Stimulated activated CD4-positive, alpha-beta T cell treated with anti-CD3 and anti-CD28 coated beads, TNF-alpha, amount 100 ng/mL, for 4 hours (primary cell): ENCODE data around the gene MCAT.

Experiments used
- DNase-seq, 3 experiments: peaks; one replicate each; pipeline ENCODE4 v3.0.0-alpha.2; 2020; ENCODE audit warnings: low read depth in 3 of 3

MCAT gene

GRCh38 chr22:43142880-43143562 is at the start of gene MCAT:
MCAT (minus strand) TSS chr22:43143398; CDS start chr22:43143348, 50 bp downstream.
- DNase-seq, result peak; percentile 64 to 68 (median 65)

- no peak for DNase-seq
Measured at GRCh38 chr22:43191831-43192230, 48.6 kb upstream of the MCAT start.

GRCh38 chr22:43188829-43189545 is 45.8 kb upstream of the MCAT start:
- no peak for DNase-seq

GRCh38 chr22:43187171-43188099 is 44.2 kb upstream of the MCAT start:
- DNase-seq, result peak; percentile 92 to 94 (median 93)

GRCh38 chr22:43186272-43187170 is 43.3 kb upstream of the MCAT start, which contains the start of gene TTLL12:
TTLL12 (minus strand) TSS chr22:43187134; CDS start chr22:43187069, 65 bp downstream.
- DNase-seq, result peak; percentile 17 to 43 (median 32)

GRCh38 chr22:43185860-43186261 is 42.7 kb upstream of the MCAT start:
- DNase-seq, result no peak

GRCh38 chr22:43183496-43184277 is 40.5 kb upstream of the MCAT start:
- no peak for DNase-seq

- no peak for DNase-seq
Measured at GRCh38 chr22:43182726-43183125, 39.5 kb upstream of the MCAT start.

GRCh38 chr22:43182118-43182517 is 38.9 kb upstream of the MCAT start:
- no peak for DNase-seq

GRCh38 chr22:43181321-43182076 is 38.3 kb upstream of the MCAT start:
- no peak for DNase-seq

- DNase-seq, result no peak
Measured at GRCh38 chr22:43180670-43181069, 37.5 kb upstream of the MCAT start.

GRCh38 chr22:43179911-43180195 is 36.7 kb upstream of the MCAT start:
- no peak for DNase-seq

- no peak for DNase-seq
Measured at GRCh38 chr22:43179146-43179910, 36.1 kb upstream of the MCAT start.

- DNase-seq, result no peak
Measured at GRCh38 chr22:43177479-43177878, 34.3 kb upstream of the MCAT start.

GRCh38 chr22:43176090-43176489 is 32.9 kb upstream of the MCAT start:
- no peak for DNase-seq

- DNase-seq, result no peak
Measured at GRCh38 chr22:43174941-43175531, 31.8 kb upstream of the MCAT start.

- no peak for DNase-seq
Measured at GRCh38 chr22:43173976-43174720, 30.9 kb upstream of the MCAT start.

- no peak for DNase-seq
Measured at GRCh38 chr22:43173566-43173965, 30.4 kb upstream of the MCAT start.
